LNCaP clone FGC (cell line): ENCODE results near the gene SMIM15.

Experiments
- DNase-seq: peaks from one replicate; pipeline ENCODE4 v3.0.0-alpha.2; 2011; ENCODE audit warnings: low read depth
- H3K4me3 ChIP-seq: 2 replicates; pipeline ENCODE4 v1.5.1; 2011; ENCODE audit warnings: mild to moderate bottlenecking, low read depth, low read length, control low read depth
- TF ChIP-seq, protein P1 (sequence below): IDR thresholded peaks from 2 replicates; pipeline ENCODE4 v1.5.1; 2012; ENCODE audit warnings: mild to moderate bottlenecking; ENCODE audit not compliant: control insufficient read depth, insufficient read depth; ENCODE audit errors: extremely low read depth

SMIM15 gene

DNA sequence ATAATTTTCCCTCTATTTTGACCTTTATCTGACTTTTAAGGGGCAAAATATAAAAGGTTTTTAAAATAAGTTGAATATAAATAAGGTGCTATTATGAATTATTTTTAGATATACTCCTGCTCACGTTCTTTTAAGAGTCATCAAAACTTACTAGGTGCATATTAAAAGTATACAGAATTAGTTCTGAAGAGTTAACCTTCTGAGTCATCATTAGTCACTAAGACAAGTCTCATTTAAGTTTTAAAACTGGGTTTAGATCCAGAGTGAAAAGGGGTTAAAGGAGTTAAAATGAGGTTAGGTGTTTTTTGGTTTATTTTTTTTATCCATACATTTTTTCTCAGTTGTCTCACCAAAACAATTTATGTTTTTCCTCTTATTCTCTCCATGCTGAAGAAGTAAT is 41.7 kb downstream of the SMIM15 start:
- TF ChIP-seq, protein P1, sequence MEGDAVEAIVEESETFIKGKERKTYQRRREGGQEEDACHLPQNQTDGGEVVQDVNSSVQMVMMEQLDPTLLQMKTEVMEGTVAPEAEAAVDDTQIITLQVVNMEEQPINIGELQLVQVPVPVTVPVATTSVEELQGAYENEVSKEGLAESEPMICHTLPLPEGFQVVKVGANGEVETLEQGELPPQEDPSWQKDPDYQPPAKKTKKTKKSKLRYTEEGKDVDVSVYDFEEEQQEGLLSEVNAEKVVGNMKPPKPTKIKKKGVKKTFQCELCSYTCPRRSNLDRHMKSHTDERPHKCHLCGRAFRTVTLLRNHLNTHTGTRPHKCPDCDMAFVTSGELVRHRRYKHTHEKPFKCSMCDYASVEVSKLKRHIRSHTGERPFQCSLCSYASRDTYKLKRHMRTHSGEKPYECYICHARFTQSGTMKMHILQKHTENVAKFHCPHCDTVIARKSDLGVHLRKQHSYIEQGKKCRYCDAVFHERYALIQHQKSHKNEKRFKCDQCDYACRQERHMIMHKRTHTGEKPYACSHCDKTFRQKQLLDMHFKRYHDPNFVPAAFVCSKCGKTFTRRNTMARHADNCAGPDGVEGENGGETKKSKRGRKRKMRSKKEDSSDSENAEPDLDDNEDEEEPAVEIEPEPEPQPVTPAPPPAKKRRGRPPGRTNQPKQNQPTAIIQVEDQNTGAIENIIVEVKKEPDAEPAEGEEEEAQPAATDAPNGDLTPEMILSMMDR = no peak
- no peak for DNase-seq
- no peak overlapping the region for H3K4me3 ChIP-seq

DNA sequence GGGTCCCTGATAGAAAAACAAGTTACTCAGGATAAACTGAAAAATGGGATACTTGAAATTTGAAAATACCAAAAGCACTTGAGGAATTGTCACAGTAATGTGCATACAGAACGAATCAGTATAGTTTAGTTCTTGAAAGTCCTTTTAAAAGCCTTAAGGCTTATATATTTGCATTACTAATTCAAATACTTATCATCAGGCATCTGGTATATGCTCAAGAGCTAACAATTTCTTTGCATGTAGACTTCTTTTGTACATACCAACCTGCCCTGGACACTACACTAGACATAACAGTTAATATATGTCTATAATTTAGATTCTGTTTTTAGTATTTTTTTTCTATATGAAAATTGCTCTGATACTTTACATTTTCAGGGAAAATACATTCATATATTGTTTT is 43.2 kb downstream of the SMIM15 start:
- DNase-seq = no peak
- TF ChIP-seq, protein P1 = no peak
- H3K4me3 ChIP-seq = no peak overlapping the region

DNA sequence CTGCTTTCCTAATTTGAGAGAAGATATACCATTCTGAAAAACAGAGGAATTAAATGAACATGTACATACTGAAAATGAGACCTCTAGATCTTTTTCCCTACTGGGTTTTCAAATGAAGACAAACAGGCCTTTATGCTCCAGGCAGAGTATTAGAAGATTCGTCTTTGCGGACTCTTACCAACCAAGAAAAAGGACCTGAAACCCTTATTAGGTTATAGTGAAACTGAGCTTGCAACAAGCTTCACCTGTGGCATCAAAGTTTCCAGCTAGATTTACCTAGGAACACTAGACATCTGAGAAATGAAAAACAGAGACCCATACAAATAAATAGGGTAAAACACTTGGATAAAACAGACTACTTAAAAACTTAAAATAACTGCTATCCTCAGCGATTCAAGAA is 46.3 kb downstream of the SMIM15 start:
- no peak overlapping the region for H3K4me3 ChIP-seq
- TF ChIP-seq, protein P1 = no peak
- no peak for DNase-seq

DNA sequence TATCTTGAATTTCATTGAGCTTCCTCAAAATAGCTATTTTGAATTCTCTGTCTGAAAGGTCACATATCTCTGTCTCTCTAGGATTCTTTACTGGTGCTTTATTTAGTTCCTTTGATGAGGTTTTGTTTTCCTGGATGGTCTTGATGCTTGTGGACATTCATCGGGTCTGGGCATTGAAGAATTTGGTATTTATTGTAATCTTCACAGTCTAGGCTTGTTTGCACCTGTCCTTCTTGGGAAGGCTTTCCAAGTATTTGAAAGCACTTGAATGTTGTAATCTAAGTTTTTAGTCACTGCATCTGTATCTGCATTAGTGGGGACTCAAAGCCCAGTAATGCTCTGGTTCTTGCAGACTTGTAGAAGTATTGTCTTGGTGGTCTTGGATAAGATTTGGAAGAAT is 47.8 kb downstream of the SMIM15 start:
- H3K4me3 ChIP-seq = no peak overlapping the region
- no peak for DNase-seq
- TF ChIP-seq, protein P1 = no peak
